Breast epithelium (tissue), 3 donors: ENCODE results near the gene ATP2B3.

Source experiments
- POLR2A ChIP-seq: fragments of 450-650 bp; IDR thresholded peaks from one replicate; pipeline ENCODE4 v1.6.1; 2016; ENCODE audit warnings: antibody characterized with exemption, mild to moderate bottlenecking, moderate library complexity
- TF ChIP-seq, protein P1 (sequence below), 3 donors: fragments of 450-650 bp; IDR thresholded peaks; one replicate each; pipeline ENCODE4 v1.5.1; 2016 to 2017; ENCODE audit warnings: antibody characterized with exemption in 3 of 3, mild to moderate bottlenecking in 3 of 3, moderate library complexity in 3 of 3

GRCh38 chrX:153546386-153546785, 28.9 kb downstream of the ATP2B3 start:
- TF ChIP-seq POLR2A = no peak
- TF ChIP-seq, protein P1, sequence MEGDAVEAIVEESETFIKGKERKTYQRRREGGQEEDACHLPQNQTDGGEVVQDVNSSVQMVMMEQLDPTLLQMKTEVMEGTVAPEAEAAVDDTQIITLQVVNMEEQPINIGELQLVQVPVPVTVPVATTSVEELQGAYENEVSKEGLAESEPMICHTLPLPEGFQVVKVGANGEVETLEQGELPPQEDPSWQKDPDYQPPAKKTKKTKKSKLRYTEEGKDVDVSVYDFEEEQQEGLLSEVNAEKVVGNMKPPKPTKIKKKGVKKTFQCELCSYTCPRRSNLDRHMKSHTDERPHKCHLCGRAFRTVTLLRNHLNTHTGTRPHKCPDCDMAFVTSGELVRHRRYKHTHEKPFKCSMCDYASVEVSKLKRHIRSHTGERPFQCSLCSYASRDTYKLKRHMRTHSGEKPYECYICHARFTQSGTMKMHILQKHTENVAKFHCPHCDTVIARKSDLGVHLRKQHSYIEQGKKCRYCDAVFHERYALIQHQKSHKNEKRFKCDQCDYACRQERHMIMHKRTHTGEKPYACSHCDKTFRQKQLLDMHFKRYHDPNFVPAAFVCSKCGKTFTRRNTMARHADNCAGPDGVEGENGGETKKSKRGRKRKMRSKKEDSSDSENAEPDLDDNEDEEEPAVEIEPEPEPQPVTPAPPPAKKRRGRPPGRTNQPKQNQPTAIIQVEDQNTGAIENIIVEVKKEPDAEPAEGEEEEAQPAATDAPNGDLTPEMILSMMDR (IDR thresholded peaks at IDR 0.05) = no peak
